IMR-90 (cell line): ENCODE results near the gene NACA. TPM values are rescaled to one million over a fixed set of nuclear protein-coding genes. Genes with fewer than 3 reads are reported as not detected.

Experiments
- ATAC-seq: fragments of 200-7000 bp; cut with Tn5 transposase; 2 replicates; pipeline ENCODE4 v1.9.1; 2020; ENCODE audit warnings: low read depth, mild to moderate bottlenecking, moderate library complexity
- BruUV-seq: library from RNA; stranded (reverse); fragments of 400-500 nt; replicated peaks from 2 replicates; lab custom pipeline; 2021; lab: Mats Ljungman, UMichigan
- CTCF ChIA-PET: fragments of 300-600 bp; formaldehyde crosslinking; extraction: SDS; loops from one replicate; lab custom pipeline; 2021; ENCODE audit warnings: antibody characterized with exemption; lab: Yijun Ruan, JAX
- POLR2A ChIA-PET: fragments of 300-600 bp; sonication (Branson Sonifier 250); formaldehyde crosslinking; loops from one replicate; lab custom pipeline; 2022; ENCODE audit warnings: antibody characterized with exemption; ENCODE audit not compliant: unreplicated experiment; lab: Charles Lee
- DNase-seq: peaks from one replicate; pipeline ENCODE4 v3.0.0; 2013
- H2AFZ ChIP-seq: replicated peaks from 2 replicates; pipeline ENCODE3; 2013; ENCODE audit warnings: low read length, mild to moderate bottlenecking; ENCODE audit not compliant: poor library complexity
- H2AK5ac ChIP-seq: 2 replicates; pipeline ENCODE4 v1.6.1; 2013; ENCODE audit warnings: low read depth, low read length, inconsistent platforms
- H2AK9ac ChIP-seq: replicated peaks from 2 replicates; pipeline ENCODE3; 2013; ENCODE audit warnings: mild to moderate bottlenecking, low read depth, low read length, moderate library complexity; ENCODE audit not compliant: poor library complexity
- H2BK120ac ChIP-seq: 2 replicates; pipeline ENCODE4 v1.6.1; 2013; ENCODE audit warnings: low read depth, low read length, inconsistent platforms
- H2BK15ac ChIP-seq: 3 replicates; pipeline ENCODE4 v1.6.1; 2013; ENCODE audit warnings: low read depth, low read length, inconsistent platforms
- H2BK20ac ChIP-seq: 2 replicates; pipeline ENCODE4 v1.6.1; 2013; ENCODE audit warnings: low read depth, mild to moderate bottlenecking, inconsistent platforms, low read length, moderate library complexity
- H2BK5ac ChIP-seq: 2 replicates; pipeline ENCODE4 v1.6.1; 2013; ENCODE audit warnings: mild to moderate bottlenecking, low read depth, low read length, inconsistent platforms; ENCODE audit not compliant: poor library complexity, severe bottlenecking
- H3K14ac ChIP-seq: replicated peaks from 2 replicates; pipeline ENCODE4 v1.6.1; 2013; ENCODE audit warnings: low read depth, low read length, inconsistent platforms
- H3K18ac ChIP-seq: 2 replicates; pipeline ENCODE4 v1.6.1; 2013; ENCODE audit warnings: low read depth, low read length, control low read depth
- H3K23ac ChIP-seq: 2 replicates; pipeline ENCODE4 v1.6.1; 2013; ENCODE audit warnings: low read depth, low read length, inconsistent platforms
- H3K27ac ChIP-seq: 2 replicates; pipeline ENCODE4 v1.5.1; 2013; ENCODE audit warnings: mild to moderate bottlenecking, control low read depth, low read length; ENCODE audit not compliant: insufficient read depth
- H3K27me3 ChIP-seq: 2 replicates; pipeline ENCODE4 v1.6.1; 2013; ENCODE audit warnings: low read length; ENCODE audit not compliant: control insufficient read depth, insufficient read depth
- H3K36me3 ChIP-seq: 2 replicates; pipeline ENCODE4 v1.6.1; 2013; ENCODE audit warnings: low read length, mixed read lengths; ENCODE audit not compliant: control insufficient read depth, insufficient read depth
- H3K4ac ChIP-seq: 2 replicates; pipeline ENCODE4 v1.6.1; 2013; ENCODE audit warnings: low read depth, low read length, inconsistent platforms
- H3K4me1 ChIP-seq: 2 replicates; pipeline ENCODE4 v1.6.1; 2013; ENCODE audit warnings: low read length, mixed read lengths; ENCODE audit not compliant: control insufficient read depth, insufficient read depth
- H3K4me2 ChIP-seq: 2 replicates; pipeline ENCODE4 v1.6.1; 2013; ENCODE audit warnings: low read depth, mild to moderate bottlenecking, control low read depth, low read length, moderate library complexity
- H3K4me3 ChIP-seq: 2 replicates; pipeline ENCODE4 v1.5.1; 2013; ENCODE audit warnings: low read depth, mild to moderate bottlenecking, control low read depth, low read length, moderate library complexity; ENCODE audit not compliant: insufficient read depth
- H3K56ac ChIP-seq: 2 replicates; pipeline ENCODE4 v1.6.1; 2013; ENCODE audit warnings: low read length, inconsistent platforms; ENCODE audit not compliant: insufficient read depth; ENCODE audit errors: extremely low read depth
- H3K79me1 ChIP-seq, 2 experiments: 2 replicates each; pipeline ENCODE4 v1.6.1; 2013; ENCODE audit warnings: low read length in 2 of 2, inconsistent platforms in 1 of 2, low read depth in 1 of 2
- H3K9ac ChIP-seq: 2 replicates; pipeline ENCODE4 v1.6.1; 2013; ENCODE audit warnings: low read depth, low read length, control low read depth
- H3K9me1 ChIP-seq: 2 replicates; pipeline ENCODE4 v1.6.1; 2013; ENCODE audit warnings: low read length, inconsistent platforms; ENCODE audit not compliant: insufficient read depth
- H3K9me3 ChIP-seq: 2 replicates; pipeline ENCODE4 v1.6.1; 2013; ENCODE audit warnings: low read length; ENCODE audit not compliant: control insufficient read depth, insufficient read depth
- H4K20me1 ChIP-seq: 2 replicates; pipeline ENCODE4 v1.6.1; 2013; ENCODE audit warnings: low read length, inconsistent platforms; ENCODE audit not compliant: insufficient read depth
- H4K5ac ChIP-seq: 2 replicates; pipeline ENCODE4 v1.6.1; 2013; ENCODE audit warnings: mild to moderate bottlenecking, low read depth, low read length, control low read depth
- H4K8ac ChIP-seq, 2 experiments: 2 replicates each; pipeline ENCODE4 v1.6.1; 2013; ENCODE audit warnings: low read depth in 2 of 2, low read length in 2 of 2, control low read depth in 1 of 2, inconsistent platforms in 1 of 2
- H4K91ac ChIP-seq: 2 replicates; pipeline ENCODE4 v1.6.1; 2013; ENCODE audit warnings: low read depth, low read length, inconsistent platforms; ENCODE audit not compliant: insufficient read depth
- CEBPB ChIP-seq: IDR thresholded peaks from 2 replicates; pipeline ENCODE4 v1.6.1; 2012; ENCODE audit warnings: low read depth, low read length, improper control_type of control experiment
- MXI1 ChIP-seq: IDR thresholded peaks from 2 replicates; pipeline ENCODE4 v1.6.1; 2012; ENCODE audit warnings: low read depth, mild to moderate bottlenecking, low read length, moderate library complexity, borderline replicate concordance
- NFE2L2 ChIP-seq: fragments of 150-350 bp; IDR thresholded peaks from 2 replicates; pipeline ENCODE4 v1.6.1; 2016; ENCODE audit warnings: low read depth, mild to moderate bottlenecking, low read length
- RAD21 ChIP-seq: IDR thresholded peaks from 2 replicates; pipeline ENCODE4 v1.6.1; 2012; ENCODE audit warnings: low read length, improper control_type of control experiment
- SMC3 ChIP-seq: fragments of 150-350 bp; IDR thresholded peaks from 2 replicates; pipeline ENCODE4 v1.6.1; 2016; ENCODE audit warnings: low read depth, mild to moderate bottlenecking, antibody characterized with exemption, low read length, moderate library complexity
- WGBS, 2 experiments: methylation state at CpG; one replicate each; pipeline versions ENCODE4 v1.1.5 to v1.1.7; 2013; ENCODE audit warnings: missing lambda C conversion rate in 2 of 2; ENCODE audit not compliant: insufficient read length in 1 of 2; ENCODE audit errors: extremely low coverage in 2 of 2; 5-methylcytosine and 5-hydroxymethylcytosine counted together
- dilution Hi-C: fragments of 300-500 bp; cut with HindIII; formaldehyde crosslinking; loops from one replicate; pipeline ENCODE4 v1.14.3; 2018; ENCODE audit warnings: low sequenced_read_pairs; ENCODE audit not compliant: unreplicated experiment
- in situ Hi-C: fragments of 300-500 bp; cut with MboI; formaldehyde crosslinking; loops from 3 replicates; pipeline ENCODE4 v1.14.3; 2019; ENCODE audit warnings: low sequenced_read_pairs, inconsistent platforms, mixed read lengths
- intact Hi-C: fragments of 100-400 bp; cut with micrococcal nuclease; formaldehyde crosslinking; loops from 2 replicates; pipeline ENCODE4 v1.10.0; 2022
- polyA plus RNA-seq, 3 experiments: library from polyadenylated mRNA; depleted of rRNA; stranded (reverse); fragments of >200 nt; gene quantifications; 2 replicates each; pipeline ENCODE4 v1.2.3, GENCODE V29; 2012; ENCODE audit warnings: low replicate concordance in 1 of 3
- total RNA-seq: library from RNA; depleted of rRNA; stranded (reverse); fragments of >200 nt; gene quantifications from 2 replicates; pipeline ENCODE4 v1.2.3, GENCODE V29; 2012

Gene NACA
- total and polyA plus RNA-seq, 2 of the 4 experiments (the other 2 are of a cell fraction), result 662 to 1,223 TPM

DNA sequence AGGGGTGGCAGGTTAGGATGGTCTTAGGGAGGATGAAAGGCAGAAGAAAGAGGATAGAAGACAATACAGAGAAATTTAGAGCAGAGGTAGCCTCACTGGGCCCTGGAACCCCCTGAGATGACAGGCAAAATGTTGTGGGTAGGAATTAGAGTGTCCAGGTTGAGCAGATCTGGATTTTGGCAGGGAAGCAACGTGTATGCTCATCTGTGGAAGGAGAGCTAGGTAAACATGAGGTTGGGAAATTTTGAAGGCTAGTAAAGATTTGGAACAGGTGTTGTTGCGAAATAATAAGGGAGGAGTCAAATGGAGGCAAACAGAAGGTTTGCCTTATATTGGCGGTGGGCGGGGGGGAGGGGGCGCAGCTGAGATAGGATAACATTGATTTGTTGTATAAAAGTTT lies 43.3 kb upstream of the NACA start:
- dilution Hi-C loops, result no loop called here
- no peak overlapping the region for H3K23ac ChIP-seq
- no peak overlapping the region for H3K9ac ChIP-seq
- no peak overlapping the region for H2BK5ac ChIP-seq
- no TSS peak for BruUV-seq
- H4K91ac ChIP-seq, result no peak overlapping the region
- no peaks in the 10 kb centered on the region for H4K20me1 ChIP-seq
- H3K9me1 ChIP-seq, result 0 out of 2 replicates have a peak, but pooled peaks cover 3% of the 10 kb centered on the region
- H3K4me3 ChIP-seq, result no peak overlapping the region
- H4K8ac ChIP-seq, result no peak overlapping the region
- H3K36me3 ChIP-seq, result no peaks in the 10 kb centered on the region
- H2BK20ac ChIP-seq, result no peak overlapping the region
- DNase-seq, result no peak
- no peak overlapping the region for H2BK120ac ChIP-seq
- no peak for ATAC-seq
- intact Hi-C loops, result no loop called here
- no peak overlapping the region for H4K5ac ChIP-seq
- H3K79me1 ChIP-seq, result peaks cover 0 to 3% of the 10 kb centered on the region in 2 experiments; a peak in 1 of 4 replicates
- H3K56ac ChIP-seq, result no peak overlapping the region
- no peak overlapping the region for H3K14ac ChIP-seq
- WGBS, 2 experiments, result 75% methylated on average over 5 of the region's 5 CpGs; no CpG with 5 or more reads in 1 of the 2 experiments
- no peak overlapping the region for H3K27ac ChIP-seq
- H3K4me1 ChIP-seq, result no peaks in the 10 kb centered on the region; the same call in 1 of the 2 replicates
- H2BK15ac ChIP-seq, result no peak overlapping the region
- TF ChIP-seq SMC3, result no peak
- TF ChIP-seq CEBPB, result peak; percentile 72
- TF ChIP-seq RAD21, result no peak
- no peak for TF ChIP-seq NFE2L2
- TF ChIP-seq MXI1, result no peak
- H3K27me3 ChIP-seq, result no peaks in the 10 kb centered on the region; the same call in 1 of the 2 replicates
- ChIA-PET POLR2A (no interaction called here), CTCF (no interaction called here)
- no peak overlapping the region for H2AK9ac ChIP-seq
- no peak overlapping the region for H3K4me2 ChIP-seq
- no peaks in the 10 kb centered on the region for H3K9me3 ChIP-seq
- H2AK5ac ChIP-seq, result no peak overlapping the region
- H2AFZ ChIP-seq, result no peak overlapping the region
- in situ Hi-C loops, result no loop called here
- H3K4ac ChIP-seq, result no peak overlapping the region
- no peak overlapping the region for H3K18ac ChIP-seq
